CD4-positive, alpha-beta T cell treated with Interleukin-2 at 100 ng/mL for 4 hours (primary cell): ENCODE data around the gene ABCF3.
A peak's percentile ranks its signal among the peaks of the same experiment; 100 is the strongest.
"Not testable (repeated sequence)": the region's sequence is repeated elsewhere in the genome, so short reads cannot be mapped to it uniquely, and the experiment has no call there.

Experiments used
- DNase-seq: peaks from one replicate; pipeline ENCODE4 v3.0.0-alpha.2; 2020; ENCODE audit warnings: low spot score

The ABCF3 gene, protein sequence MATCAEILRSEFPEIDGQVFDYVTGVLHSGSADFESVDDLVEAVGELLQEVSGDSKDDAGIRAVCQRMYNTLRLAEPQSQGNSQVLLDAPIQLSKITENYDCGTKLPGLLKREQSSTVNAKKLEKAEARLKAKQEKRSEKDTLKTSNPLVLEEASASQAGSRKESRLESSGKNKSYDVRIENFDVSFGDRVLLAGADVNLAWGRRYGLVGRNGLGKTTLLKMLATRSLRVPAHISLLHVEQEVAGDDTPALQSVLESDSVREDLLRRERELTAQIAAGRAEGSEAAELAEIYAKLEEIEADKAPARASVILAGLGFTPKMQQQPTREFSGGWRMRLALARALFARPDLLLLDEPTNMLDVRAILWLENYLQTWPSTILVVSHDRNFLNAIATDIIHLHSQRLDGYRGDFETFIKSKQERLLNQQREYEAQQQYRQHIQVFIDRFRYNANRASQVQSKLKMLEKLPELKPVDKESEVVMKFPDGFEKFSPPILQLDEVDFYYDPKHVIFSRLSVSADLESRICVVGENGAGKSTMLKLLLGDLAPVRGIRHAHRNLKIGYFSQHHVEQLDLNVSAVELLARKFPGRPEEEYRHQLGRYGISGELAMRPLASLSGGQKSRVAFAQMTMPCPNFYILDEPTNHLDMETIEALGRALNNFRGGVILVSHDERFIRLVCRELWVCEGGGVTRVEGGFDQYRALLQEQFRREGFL

DNA sequence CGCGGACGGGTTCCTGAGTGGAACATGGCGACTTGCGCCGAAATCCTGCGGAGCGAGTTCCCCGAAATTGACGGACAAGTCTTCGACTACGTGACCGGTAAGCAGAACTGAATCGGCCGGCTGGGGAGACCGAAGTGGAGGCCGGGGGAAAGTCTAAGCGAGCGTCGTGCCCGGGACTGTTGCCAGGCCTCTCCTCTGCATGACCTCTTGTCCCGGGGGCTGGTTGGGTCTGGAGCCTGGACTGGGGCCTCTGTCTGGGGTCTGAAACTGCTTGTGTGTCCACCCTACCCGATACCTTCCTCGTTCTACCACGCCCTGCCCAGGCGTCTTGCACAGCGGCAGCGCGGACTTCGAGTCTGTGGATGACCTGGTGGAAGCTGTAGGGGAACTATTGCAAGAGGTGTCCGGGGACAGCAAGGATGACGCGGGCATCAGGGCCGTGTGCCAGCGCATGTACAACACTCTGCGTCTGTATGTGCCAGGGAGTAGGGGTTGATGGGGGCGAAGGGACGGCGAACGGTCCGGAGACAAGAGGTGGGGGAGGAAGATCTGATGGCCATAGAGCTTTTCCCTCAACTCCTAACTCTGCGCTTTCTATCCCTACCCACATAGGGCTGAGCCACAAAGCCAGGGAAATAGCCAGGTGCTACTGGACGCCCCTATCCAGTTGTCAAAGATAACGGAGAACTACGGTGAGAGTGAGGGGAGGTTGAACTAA is at the start of gene ABCF3:
Gene ABCF3, plus strand, starts transcription at position 16 of the 718 bp plus-strand sequence. Its CDS starts 9 bp downstream, at position 25.
- DNase-seq, result no peak

DNA sequence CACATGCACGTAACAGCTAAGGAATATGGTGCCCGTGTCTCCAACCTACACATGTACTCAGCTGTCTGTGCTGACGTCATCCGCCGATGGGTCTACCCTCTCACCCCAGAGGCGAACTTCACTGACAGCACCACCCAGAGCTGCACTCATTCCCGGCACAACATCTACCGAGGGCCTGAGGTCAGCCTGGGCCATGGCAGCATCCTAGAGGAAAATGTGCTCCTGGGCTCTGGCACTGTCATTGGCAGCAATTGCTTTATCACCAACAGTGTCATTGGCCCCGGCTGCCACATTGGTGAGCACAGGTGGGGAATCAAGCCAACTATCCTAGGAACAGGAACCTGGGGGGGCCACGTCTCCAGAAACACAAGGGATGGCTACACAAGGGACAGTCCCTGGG is 45.6 kb upstream of the ABCF3 start:
- no peak for DNase-seq

DNA sequence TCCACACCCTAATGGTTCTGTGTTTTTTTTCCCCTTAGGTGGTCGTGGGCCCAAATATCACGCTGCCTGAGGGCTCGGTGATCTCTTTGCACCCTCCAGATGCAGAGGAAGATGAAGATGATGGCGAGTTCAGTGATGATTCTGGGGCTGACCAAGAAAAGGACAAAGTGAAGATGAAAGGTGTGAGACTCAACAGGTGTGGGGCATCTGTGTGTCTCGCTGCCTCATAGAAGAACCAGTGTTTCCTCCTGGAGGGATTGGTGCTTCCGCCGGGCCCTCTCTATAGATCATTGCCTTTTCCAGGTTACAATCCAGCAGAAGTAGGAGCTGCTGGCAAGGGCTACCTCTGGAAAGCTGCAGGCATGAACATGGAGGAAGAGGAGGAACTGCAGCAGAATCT is 43.8 kb upstream of the ABCF3 start:
- DNase-seq, result no peak

DNA sequence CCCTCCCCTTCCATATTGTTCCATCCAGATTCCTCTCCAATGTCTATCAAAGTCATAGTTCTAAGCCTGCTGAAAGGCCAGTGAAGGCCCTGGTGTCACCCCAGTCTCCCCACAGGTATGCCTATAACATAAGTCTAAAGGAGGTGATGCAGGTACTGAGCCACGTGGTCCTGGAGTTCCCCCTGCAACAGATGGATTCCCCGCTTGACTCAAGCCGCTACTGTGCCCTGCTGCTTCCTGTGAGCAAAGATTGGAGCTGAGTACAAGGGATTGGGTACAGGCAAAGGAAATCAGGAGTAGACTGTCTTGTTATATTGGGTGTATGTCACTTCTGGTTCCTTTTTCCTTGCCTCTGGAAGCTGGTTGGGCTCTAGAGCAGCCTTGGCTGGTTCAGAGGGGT is 42.7 kb upstream of the ABCF3 start:
- DNase-seq, result no peak

DNA sequence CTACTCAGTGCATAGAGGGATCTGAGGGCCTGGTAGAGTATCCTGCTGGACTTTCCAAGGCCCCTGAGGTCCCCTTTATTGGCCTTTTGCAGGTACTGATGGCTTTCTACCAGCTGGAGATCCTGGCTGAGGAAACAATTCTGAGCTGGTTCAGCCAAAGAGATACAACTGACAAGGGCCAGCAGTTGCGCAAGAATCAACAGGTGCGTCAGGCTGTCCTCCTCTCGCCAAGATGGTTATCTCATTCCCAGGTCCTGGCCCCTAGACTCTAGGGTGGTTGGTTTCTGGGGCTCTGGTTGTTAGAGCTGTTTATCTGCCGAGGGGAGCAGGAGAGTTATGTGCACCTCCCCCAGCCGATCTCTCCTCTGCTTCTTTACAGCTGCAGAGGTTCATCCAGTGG is 41.5 kb upstream of the ABCF3 start:
- no peak for DNase-seq

DNA sequence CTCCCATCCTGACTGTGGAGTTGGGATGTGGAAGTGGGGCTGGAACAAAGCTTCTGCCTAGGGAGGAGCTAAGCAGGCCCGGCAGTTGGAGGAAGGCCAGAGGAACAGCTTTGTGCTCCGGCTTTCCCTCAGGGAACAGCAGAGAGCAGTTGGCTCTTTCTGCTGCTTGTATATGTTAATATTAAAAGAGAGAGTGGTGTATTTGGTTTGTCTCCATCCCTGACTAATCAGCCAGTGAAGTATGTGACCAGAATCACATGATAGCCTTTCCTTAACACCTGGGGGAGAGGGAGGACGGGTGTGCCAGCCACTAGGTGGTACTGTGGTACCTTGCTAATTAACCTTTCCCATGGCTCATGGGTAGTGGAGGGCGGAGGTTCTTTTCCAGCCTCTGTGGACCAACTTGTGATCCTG is 40.9 kb upstream of the ABCF3 start:
- DNase-seq, result peak; percentile 35

DNA sequence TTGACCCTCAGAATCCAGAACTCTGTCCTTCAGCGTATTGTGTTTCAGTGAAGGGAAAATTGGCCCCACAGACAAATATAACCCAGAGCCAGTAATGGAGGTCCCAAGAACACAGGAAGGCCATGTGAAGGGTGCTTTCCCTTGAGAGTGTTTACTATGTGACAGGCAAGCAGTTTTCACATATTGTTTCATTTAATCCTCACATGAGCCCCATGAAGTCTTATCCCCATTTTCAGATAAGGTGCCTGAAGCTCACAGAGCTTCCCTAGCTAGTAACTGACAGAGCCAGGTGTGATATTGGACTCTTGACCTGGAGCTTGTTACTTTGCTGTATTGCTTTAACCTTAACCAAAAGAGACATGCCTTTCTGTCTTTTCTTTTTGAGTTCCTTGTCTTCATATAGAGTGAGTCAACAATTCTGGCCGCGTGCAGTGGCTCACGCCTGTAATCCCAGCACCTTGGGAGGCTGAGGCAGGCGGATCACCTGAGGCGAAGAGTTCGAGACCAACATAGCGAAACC is 40.2 kb upstream of the ABCF3 start:
- DNase-seq, result no peak

DNA sequence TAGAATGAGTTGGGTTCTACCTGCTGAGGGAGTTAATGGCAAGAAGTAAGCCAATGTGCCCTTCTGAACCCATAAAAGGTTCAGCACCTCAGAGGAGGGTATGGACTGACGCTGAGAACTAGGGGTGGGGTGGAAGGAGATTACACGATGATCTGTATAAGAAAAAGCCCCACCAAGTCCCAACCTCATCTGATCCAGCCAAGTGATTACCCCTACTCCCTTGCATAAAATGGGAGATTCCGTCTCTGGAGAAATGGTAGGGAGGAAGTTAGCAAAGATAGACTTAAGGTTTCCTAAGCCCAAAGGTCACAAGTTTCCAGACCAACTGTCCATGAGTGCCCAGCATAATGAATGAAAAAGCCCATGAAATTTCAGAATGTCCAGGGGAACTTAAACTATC is 37.9 kb upstream of the ABCF3 start:
- no peak for DNase-seq

DNA sequence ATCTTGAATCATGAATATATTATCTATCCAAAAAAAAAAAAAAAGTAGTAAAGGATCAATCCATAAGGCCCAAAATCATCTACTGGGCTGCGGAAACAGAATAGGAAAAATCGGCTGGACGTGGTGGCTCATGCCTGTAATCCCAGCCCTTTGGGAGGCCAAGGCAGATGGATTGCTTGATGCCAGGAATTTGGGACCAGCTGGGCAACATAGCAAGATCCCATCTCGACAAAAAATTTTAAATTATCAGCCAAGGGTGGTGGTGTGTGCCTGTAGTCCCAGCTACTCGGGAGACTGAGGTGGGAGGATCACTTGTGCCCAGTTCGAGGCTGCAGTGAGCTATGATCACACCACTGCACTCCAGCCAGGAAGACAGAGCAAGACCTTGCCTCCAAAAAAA is 36.9 kb upstream of the ABCF3 start:
- DNase-seq, result no peak

DNA sequence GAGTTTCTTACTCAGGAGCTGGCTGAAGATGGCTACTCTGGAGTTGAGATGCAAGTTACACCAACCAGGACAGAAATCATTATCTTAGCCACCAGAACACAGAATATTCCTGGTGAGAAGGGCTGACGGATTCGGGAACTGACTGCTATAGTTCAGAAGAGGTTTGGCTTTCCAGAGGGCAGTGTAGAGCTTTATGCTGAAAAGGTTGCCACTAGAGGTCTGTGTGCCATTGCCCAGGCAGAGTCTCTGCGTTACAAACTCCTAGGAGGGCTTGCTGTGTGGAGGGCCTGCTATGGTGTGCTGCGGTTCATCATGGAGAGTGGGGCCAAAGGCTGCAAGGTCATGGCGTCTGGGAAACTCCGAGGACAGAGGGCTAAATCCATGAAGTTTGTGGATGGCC is 36.2 kb upstream of the ABCF3 start:
- not testable (repeated sequence) for DNase-seq

DNA sequence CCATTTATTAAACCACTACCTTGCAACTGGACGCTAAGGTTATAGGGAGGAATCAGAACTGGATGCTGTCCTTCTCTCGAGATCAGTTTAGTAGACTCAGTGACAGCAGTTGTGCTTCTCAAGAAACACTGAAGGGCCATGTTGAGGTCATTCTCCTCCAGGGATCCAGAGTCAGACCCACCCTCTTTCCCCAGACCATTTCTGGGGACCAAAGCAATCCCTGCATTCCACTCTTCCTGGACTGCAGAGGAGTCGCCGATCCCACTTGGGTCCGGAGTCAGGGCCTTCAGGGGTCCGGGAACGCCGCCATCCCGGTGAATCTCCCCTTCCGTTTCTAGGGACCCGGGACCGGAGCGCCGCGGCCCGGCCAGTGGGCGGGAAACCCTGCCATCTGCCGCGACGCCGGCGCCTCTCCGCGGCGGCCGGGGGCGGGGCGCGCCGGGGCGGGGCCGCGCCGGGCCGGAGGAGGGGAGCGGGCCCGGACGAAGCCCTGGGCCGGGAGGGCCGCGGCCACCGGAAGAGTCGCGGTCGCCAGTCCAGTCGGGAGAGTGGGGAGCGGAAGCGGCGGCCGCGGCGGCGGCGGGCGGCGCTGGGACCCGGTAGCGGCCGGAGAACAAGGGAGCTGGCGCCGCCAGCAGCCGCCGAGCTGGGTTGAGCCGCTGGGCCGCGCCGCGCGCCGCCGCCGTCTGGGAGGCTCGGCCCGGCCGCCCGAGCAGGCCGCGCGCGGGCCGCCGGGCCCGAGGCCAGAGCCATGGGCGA is 30.9 kb upstream of the ABCF3 start, which contains the start of gene DVL3:
Gene DVL3, plus strand, starts transcription at position 493 of the 759 bp plus-strand sequence. Its CDS starts 259 bp downstream, at position 752.
- DNase-seq, result peak; percentile 31

DNA sequence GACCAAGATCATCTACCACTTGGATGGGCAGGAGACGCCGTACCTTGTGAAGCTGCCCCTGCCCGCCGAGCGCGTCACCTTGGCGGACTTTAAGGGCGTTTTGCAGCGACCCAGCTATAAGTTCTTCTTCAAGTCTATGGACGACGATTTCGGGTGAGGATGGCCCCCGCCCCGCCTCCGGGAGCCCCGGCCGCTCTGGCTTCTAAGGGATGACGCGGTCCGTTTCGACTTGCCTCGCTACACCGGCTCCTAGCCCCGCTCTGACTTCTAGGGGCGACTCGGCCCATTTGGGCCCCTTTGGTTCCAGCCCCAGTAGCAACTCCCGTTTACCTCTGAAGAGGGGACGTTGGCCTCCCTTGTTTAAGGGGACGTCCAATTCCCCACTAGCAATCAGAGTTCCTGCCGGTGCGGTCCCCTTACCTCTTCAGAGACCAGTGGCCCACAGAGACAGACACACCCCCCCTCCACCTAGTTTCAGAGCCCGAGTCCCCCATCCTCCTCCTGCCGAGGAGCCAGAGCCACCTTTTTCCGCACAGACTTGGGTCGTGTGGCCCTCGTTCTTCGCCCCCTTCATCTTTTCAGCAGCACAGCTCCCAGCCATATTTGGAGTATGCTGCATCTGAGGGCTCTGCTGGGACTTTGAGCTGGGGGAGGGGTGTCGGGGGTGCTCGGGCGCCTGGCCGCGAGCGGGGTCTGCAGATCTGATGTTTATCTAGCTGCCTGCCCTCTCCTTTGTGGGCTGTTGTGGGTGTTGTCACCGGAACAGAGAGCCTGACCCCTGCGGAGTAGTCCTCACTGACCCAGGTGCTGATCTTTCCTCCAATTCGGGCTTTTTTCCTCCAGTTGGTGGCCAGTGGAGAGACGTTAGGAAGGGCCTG is 30.1 kb upstream of the ABCF3 start:
- DNase-seq, result peak; percentile 35

DNA sequence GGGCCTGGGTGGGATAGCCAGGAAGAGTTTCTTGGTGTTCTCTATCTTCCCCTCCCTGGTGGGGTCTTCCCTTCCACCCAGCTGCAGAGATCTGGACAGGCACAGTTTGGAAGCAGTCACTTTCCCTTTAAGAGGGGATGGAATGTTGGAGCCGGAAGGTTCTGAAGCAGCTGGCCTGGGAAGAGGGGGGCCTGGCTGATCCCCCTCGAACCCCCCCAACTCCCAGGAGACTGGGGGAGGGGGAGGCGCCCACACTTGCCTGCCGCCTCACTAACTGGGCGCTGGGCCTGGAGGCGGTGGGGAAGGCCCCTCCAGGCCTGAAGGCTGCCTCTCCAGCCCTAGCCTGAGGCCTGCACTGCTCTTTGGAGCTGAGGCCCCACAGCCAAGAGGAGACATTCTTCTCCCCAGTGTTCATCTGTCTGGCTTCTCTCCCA is 29.5 kb upstream of the ABCF3 start:
- DNase-seq, result no peak

DNA sequence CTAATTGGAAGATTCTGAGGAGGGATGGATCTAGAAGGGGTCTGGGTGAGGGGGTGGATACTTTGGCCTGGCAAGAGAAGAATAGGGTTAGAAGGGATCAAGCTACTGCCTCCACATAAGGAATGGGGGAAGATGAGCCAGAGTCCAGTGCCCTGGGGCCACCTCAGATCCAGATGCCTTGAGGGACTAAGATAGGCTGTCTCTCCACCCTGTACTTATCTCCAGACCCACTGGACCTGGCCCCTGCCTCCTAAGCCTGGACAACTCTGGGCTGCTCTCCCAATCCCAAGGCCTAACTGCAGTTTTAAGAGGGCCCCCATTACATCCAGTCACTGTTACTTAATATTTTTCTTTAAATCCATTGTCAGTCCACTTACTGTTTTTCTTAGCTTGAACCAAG is 28.8 kb upstream of the ABCF3 start:
- no peak for DNase-seq

DNA sequence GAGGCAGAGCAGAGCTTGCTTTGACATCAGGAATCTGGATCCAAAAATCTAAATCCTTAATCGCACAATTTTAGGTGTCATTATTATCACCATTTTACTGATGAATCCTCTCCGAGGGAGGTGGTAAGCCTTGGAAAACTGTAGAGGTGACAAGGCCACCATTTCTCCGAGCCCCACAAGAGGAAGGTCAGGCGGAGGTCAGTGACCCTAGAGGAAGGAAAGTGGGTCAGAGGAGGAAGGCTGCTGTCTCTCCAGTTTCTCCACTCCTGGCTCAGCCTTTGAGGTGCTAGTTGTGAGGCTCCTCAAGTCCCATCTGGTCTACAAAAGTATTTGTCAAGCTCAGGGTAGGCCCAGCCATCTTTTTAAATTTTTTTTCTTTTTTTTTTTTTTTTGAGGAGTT is 27.6 kb upstream of the ABCF3 start:
- DNase-seq, result no peak

DNA sequence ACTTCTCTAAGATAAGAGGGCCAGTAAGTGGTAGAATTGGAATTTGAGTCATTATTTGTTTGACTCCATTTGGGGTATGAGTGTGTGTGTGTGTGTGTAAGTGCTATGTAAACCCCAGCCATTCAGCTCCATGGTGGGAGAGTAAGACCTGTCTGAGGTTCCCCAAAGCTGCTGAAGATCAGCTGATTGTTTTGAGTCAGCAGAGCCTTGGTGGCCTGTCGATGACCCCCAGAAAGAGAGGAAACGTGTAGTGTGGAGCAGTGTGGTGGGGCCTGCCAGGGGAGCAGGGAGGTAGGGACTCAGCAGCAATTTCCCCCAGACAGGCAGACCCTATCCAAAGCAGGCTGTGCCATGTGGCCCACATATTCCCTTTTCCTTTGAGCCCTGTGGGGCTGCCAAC is 25.5 kb upstream of the ABCF3 start:
- DNase-seq, result no peak

DNA sequence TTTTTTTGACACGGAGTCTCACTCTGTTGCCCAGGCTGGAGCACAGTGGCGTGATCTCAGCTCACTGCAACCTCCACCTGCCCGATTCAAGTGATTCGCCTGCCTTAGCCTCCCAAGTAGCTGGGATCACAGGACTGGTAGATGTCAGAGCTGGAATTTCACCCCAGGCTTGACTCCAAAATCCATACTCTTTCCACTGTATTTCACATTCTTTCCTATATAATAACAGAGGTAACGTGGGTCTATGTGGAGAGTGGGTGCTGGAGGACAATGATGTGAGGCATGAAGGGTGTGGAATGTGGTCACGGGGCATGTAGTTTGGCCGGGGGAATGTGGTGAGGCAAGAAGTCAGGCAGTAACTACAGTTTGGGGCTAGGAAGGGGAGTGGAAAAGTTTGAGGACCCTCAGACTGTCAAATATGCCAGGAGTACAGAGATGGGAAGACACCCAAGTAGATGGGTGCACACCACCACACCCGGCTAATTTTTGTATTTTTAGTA is 23.4 kb upstream of the ABCF3 start:
- DNase-seq, result not testable (repeated sequence)

DNA sequence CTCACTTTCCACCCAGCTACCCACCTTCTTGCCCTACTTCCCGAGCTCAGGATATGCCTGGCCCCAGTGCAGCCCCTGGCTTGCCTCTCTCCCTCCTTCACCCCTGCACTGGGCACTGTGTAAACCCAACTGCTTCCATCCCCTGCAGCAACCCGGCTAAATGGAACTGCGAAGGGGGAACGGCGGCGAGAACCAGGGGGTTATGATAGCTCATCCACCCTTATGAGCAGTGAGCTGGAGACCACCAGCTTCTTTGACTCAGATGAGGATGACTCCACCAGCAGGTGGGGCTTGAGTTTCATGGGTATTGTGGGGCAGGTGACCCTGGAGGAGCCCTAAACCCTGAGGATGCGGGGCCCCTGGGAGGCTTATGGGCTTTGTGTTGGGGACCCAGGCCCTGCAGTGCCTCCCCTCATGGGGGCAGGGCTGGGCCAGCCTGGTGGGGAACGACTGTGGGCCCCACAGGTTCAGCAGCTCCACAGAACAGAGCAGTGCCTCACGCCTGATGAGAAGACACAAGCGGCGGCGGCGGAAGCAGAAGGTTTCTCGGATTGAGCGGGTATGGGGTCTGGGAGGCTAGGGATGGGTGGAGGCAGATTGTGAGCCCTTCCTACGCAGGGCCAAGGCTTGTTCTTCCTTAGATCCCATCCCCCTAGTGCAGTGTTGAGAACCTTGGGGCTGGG is 21.2 kb upstream of the ABCF3 start:
- no peak for DNase-seq

DNA sequence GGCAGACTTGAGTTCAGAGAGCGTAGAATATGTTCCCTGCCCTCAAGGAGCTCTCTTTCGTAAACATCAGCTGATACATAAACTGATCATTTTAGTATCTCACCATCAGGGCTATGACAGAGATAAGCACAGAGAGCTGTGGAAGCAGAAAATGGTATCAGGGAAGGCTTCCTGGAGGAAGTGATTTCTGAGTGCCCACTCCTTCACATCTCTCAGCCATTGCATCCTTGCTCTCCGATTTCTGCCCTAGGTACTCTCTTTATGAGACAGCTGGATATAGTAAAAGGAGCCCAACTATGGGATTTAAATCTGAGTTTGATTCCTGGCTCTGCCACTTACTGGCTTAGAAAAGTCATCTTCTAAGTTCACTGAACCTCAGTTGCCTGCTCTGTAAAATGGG is 20.5 kb upstream of the ABCF3 start:
- no peak for DNase-seq

DNA sequence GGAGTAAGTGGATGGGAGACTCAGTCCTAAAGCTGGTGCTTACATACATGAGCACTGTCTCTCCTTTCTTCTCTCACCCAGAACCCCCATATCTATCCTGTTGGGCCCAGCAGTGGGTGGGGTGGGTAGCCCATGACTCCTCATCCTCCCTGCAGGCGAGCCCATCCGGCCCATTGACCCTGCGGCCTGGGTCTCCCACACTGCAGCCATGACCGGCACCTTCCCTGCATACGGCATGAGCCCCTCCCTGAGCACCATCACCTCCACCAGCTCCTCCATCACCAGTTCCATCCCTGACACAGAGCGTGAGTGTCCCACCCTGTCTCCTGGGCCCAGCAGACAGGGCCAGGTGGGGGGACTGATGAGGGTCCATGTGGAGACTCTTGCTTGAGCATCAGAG is 19.3 kb upstream of the ABCF3 start:
- no peak for DNase-seq
